DMS53 treated with DMSO at 0.1 percent for 48 hours (cell line): ENCODE data around the gene PNLIPRP3.

ENCODE experiments used
- DNase-seq: peaks from one replicate; lab custom pipeline; 2025; ENCODE audit not compliant: unreplicated experiment; lab: John Stamatoyannopoulos, UW

PNLIPRP3 gene

GRCh38 chr10:116450861-116451260 lies 23.2 kb downstream of the PNLIPRP3 start:
- DNase-seq = no peak

DNA sequence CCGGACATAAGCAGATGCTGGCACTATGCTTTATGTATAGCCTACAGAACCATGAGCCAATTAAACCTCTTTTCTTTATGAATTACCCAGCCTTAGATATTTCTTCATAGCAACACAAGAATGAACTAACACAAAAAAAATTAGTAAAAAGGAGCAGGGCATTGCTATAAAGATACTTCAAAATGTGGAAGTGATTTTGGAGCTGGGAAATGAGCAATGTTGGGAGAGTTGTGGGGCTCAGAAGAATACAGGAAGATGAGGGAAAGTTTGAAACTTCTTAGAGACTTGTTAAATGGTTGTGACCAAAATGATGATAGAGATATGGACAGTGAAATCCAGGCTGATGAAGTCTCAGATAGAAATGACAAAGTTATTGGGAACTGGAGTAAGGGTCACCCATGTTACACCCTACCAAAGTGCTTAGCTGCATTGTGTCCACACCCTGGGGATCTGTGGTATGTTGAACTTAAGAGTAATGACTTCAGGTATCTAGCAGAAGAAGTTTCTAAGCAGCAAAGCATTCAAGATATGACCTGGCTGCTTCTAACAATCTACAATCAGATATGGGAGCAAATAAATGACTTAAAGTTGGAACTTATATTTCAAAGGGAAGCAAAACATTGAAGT lies 24.2 kb downstream of the PNLIPRP3 start:
- DNase-seq = no peak

DNA sequence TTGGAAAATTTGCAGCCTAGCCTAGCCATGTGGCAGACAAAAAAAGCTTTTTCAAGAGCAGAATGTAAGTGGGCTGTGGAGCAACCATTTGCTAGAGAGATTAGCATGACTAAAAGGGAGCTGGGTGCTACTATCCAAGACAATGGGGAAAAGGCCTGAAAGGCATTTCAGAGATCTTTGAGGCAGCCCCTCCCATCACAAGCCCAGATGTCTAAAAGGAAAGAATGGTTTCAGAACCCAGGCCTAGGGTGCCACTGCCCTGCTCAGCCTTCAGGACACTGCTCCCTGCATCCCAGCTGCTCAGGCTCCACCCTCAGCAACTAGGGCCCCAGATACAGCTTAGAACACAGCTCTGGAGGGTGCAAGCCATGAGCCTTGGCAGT lies 24.7 kb downstream of the PNLIPRP3 start:
- DNase-seq = no peak

GRCh38 chr10:116457488-116457887 lies 29.8 kb downstream of the PNLIPRP3 start:
- no peak for DNase-seq

GRCh38 chr10:116460219-116460618 lies 32.6 kb downstream of the PNLIPRP3 start:
- DNase-seq = no peak

GRCh38 chr10:116461680-116462079 lies 34.0 kb downstream of the PNLIPRP3 start:
- DNase-seq = no peak

DNA sequence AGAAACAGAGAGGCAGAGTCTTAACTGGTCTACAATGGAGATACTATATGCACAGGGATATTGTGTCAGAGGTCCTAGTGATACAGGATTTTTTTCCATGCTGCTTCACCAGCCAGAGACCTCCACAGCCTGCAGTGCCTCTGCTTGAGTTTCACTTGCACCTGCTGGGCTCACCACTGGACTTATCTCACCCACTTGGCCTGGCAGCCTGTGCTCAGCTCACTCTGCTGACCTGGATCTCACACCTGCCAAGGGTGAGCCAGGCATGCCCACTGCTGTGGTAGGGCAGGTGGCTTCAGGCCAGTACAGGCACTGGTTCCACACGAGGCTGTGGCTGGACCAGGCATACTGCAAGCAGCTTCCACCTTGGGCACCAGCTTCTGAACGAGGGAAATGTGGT lies 36.6 kb downstream of the PNLIPRP3 start:
- DNase-seq = no peak

DNA sequence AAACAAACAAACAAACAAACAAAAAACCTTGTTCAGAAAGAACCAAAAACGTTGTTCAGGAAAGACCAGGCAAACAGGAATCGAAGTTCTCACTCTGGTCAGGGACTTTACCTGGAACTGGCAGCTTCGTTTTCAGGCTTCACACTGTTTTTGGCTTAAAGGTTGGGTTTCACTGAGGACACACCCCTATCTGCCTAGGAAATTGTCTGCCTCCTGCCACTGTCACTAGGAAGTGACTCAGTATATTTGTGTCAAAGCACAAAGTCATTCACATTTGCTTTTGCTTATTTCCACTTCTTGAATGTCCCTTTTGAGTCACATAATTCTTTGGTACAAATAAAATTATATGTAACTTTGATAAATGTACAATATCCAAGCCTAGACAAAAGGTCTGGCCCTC lies 37.9 kb downstream of the PNLIPRP3 start:
- DNase-seq = no peak

GRCh38 chr10:116466715-116467422 lies 39.2 kb downstream of the PNLIPRP3 start:
- no peak for DNase-seq

GRCh38 chr10:116469437-116469836 lies 41.8 kb downstream of the PNLIPRP3 start:
- no peak for DNase-seq

GRCh38 chr10:116470071-116470470 lies 42.4 kb downstream of the PNLIPRP3 start:
- DNase-seq = no peak

DNA sequence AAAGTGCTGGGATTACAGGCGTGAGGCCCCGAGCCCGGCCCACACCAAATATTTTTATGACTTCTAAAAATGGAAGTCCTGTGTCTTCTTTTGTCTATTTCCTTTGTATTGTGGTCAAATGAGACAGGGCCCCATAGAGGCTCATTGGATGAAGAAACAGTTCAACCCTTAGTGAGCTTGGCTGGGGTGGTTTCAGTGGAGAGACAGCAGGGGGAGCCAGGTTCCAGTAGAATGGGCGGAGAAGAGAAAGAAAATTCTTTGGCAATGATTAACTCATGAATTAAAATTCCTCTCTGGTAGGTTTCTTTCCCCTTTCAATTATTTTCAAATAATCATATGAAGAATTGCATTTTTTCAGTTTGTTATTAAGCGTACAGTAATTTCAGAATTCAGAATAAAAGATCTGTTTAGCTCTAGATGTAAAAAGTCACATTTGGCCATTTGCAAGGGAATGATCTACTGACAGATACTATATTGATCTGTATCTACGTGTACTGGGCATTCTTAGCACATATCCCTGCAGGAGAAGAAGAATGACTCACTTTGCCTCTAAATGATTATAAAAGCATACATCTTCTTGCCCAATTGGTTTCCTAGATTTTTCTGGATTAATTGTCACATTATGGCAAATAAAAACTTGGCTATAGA lies 43.2 kb downstream of the PNLIPRP3 start:
- peak; percentile 9 for DNase-seq

- DNase-seq = no peak
Observed at GRCh38 chr10:116472891-116473290, 45.2 kb downstream of the PNLIPRP3 start.

- DNase-seq = no peak
Observed at GRCh38 chr10:116475866-116476265, 48.2 kb downstream of the PNLIPRP3 start.

GRCh38 chr10:116476461-116476860 lies 48.8 kb downstream of the PNLIPRP3 start:
- DNase-seq = no peak

DNA sequence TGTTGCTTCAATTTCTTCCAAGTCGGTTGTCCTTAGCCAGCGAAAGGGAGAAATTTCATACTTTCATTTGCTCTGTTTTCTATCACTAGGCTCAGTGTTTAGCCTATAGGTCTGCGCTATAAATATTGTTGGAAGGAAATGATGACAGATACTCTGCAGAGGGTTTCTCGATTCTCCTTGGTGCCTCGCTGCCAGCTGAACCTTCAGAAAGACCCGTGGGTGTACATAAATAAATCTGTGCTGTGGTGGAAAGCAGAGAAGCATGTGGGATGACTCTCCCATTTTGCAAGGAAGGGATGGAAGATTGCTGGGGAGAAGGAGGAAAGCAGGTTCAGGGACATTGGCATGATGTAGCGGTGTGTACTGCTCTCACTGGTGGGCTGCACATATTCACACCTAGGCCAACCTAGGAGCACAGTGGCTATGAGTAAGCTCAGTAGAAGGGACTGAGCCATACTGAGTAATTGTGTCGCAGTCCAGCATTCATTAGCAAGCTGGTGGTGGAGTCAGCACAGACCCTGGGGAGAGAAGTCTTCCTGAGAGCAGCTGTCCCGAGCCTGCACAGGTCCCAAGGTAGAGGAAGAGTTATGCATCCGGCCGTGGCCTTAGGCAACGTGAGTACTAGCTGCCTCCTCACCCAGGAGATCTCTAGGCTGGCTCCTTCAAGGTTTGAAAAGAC lies 50.5 kb downstream of the PNLIPRP3 start:
- no peak for DNase-seq

DNA sequence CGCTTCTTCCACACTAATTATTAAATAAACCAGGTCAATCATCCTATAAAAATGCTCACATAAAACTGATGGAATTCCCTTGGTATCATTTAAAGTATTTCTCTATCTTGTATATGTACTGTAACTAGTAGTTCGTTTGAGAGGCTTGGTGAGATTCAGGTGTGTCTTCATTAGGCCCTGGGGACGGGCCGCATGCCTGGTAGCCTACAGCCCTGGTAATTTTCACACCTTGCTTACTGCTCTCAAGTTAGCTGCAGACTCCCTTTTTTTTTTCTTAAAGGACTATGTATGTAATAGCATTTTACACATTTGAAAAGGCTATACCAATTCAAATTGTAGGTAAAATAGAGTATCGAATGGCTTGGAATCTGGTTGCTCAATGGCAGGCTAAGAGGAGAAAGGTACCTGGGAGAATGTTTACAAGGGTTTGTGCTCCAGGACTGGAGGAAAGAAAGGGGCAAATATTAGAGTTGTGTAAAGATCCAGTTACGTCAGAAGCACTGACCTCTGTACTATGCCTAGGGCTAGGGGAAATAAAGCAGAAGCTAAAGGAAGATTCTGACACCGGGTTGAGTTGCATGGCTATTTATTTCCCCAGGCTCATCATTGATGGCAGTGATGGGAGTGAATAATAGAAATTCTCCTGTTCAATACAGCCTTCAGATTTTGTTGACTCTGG lies 59.3 kb downstream of the PNLIPRP3 start:
- no peak for DNase-seq

- DNase-seq = no peak
Observed at GRCh38 chr10:116487522-116488430, 60.1 kb downstream of the PNLIPRP3 start.

GRCh38 chr10:116489460-116489859 lies 61.8 kb downstream of the PNLIPRP3 start:
- no peak for DNase-seq

GRCh38 chr10:116490028-116490662 lies 62.5 kb downstream of the PNLIPRP3 start:
- no peak for DNase-seq
